PFSK-1 (cell line): ENCODE results near the gene ENOX2.

Experiments used
- POLR2AphosphoS5 ChIP-seq: IDR thresholded peaks from 2 replicates; pipeline ENCODE4 v1.6.1; 2012; ENCODE audit warnings: low read depth, mild to moderate bottlenecking, control low read depth, low read length, moderate library complexity
- REST ChIP-seq, 2 experiments: IDR thresholded peaks; 2 replicates each; pipeline versions ENCODE4 v1.6.1 to v1.8.0; 2011 to 2012; ENCODE audit warnings: low read depth in 2 of 2, low read length in 2 of 2, control low read depth in 1 of 2, inconsistent platforms in 1 of 2, mild to moderate bottlenecking in 1 of 2, moderate library complexity in 1 of 2; ENCODE audit not compliant: insufficient read depth in 1 of 2

GRCh38 chrX:130718137-130718536, 184.9 kb downstream of the ENOX2 start:
- TF ChIP-seq REST (IDR thresholded peaks at IDR 0.05; ENCODE audit: insufficient read depth in 1 of 2, low read depth in 2 of 2, low read length in 2 of 2) = no peak
- no peak for TF ChIP-seq POLR2AphosphoS5
